GM23338 (cell line): ENCODE results near the gene MMP25. TPM values are rescaled to one million over a fixed set of nuclear protein-coding genes. Genes with fewer than 3 reads are reported as not detected.

Experiments
- ATAC-seq: fragments of 200-7000 bp; cut with Tn5 transposase; 3 replicates; pipeline ENCODE4 v1.9.1; 2020
- DNase-seq: peaks from one replicate; pipeline ENCODE4 v3.0.0-alpha.2; 2015; ENCODE audit warnings: low spot score
- H2AFZ ChIP-seq: fragments of 200-600 bp; sonication (generic); 2 replicates; pipeline ENCODE4 v1.8.0; 2016; ENCODE audit warnings: antibody characterized with exemption, mild to moderate bottlenecking, moderate library complexity
- H3F3A ChIP-seq: fragments of 200-600 bp; sonication (generic); replicated peaks from 2 replicates; pipeline ENCODE4 v1.8.0; 2017; ENCODE audit warnings: antibody characterized with exemption, mixed run types, low read depth
- H3K27ac ChIP-seq: fragments of 200-600 bp; sonication (generic); 2 replicates; pipeline ENCODE4 v1.6.1; 2016; ENCODE audit warnings: low read depth
- H3K27me3 ChIP-seq: fragments of 200-600 bp; sonication (generic); 2 replicates; pipeline ENCODE4 v1.8.0; 2016; ENCODE audit warnings: mild to moderate bottlenecking, mixed run types, moderate library complexity; ENCODE audit not compliant: insufficient read depth
- H3K36me3 ChIP-seq: fragments of 200-600 bp; sonication (generic); 2 replicates; pipeline ENCODE4 v1.8.0; 2016; ENCODE audit warnings: mild to moderate bottlenecking; ENCODE audit not compliant: insufficient read depth
- H3K4me1 ChIP-seq: fragments of 200-600 bp; sonication (generic); 2 replicates; pipeline ENCODE4 v1.8.0; 2016; ENCODE audit warnings: mild to moderate bottlenecking, moderate library complexity; ENCODE audit not compliant: insufficient read depth
- H3K4me2 ChIP-seq: fragments of 200-600 bp; sonication (generic); 2 replicates; pipeline ENCODE4 v1.7.1; 2017; ENCODE audit warnings: mixed run types
- H3K4me3 ChIP-seq: fragments of 200-600 bp; sonication (generic); 2 replicates; pipeline ENCODE4 v1.6.1; 2016; ENCODE audit warnings: mixed run types
- H3K79me2 ChIP-seq: fragments of 200-600 bp; sonication (generic); replicated peaks from 2 replicates; pipeline ENCODE4 v1.8.0; 2017; ENCODE audit warnings: mild to moderate bottlenecking; ENCODE audit not compliant: insufficient read depth
- H3K9me2 ChIP-seq: fragments of 200-600 bp; sonication (generic); 2 replicates; pipeline ENCODE4 v1.8.0; 2017; ENCODE audit not compliant: insufficient read depth
- H4K20me1 ChIP-seq: fragments of 200-600 bp; sonication (generic); replicated peaks from 2 replicates; pipeline ENCODE4 v1.8.0; 2017; ENCODE audit warnings: mild to moderate bottlenecking; ENCODE audit not compliant: insufficient read depth
- H3K27ac Mint-ChIP-seq: 2 replicates; pipeline ENCODE4 v1.8.0; 2020; ENCODE audit warnings: inconsistent platforms, mild to moderate bottlenecking, moderate library complexity, mixed read lengths
- H3K27me3 Mint-ChIP-seq: 3 replicates; pipeline ENCODE4 v1.8.0; 2022; ENCODE audit warnings: low read depth, mild to moderate bottlenecking, moderate library complexity, mixed read lengths, inconsistent platforms; ENCODE audit not compliant: insufficient read depth, poor library complexity
- H3K36me3 Mint-ChIP-seq: 3 replicates; pipeline ENCODE4 v1.8.0; 2021; ENCODE audit warnings: low read depth, mild to moderate bottlenecking, inconsistent platforms, moderate library complexity, mixed read lengths
- H3K4me1 Mint-ChIP-seq: 3 replicates; pipeline ENCODE4 v1.8.0; 2020; ENCODE audit warnings: mild to moderate bottlenecking, inconsistent platforms, mixed read lengths
- H3K4me3 Mint-ChIP-seq: 3 replicates; pipeline ENCODE4 v1.8.0; 2021; ENCODE audit warnings: moderate library complexity, mild to moderate bottlenecking, inconsistent platforms, mixed read lengths
- H3K9me3 Mint-ChIP-seq: 3 replicates; pipeline ENCODE4 v1.8.0; 2020; ENCODE audit warnings: moderate library complexity, mild to moderate bottlenecking, inconsistent platforms, mixed read lengths
- CTCF ChIP-seq, 2 experiments: fragments of 200-600 bp in 1 of 2; sonication (generic) in 1 of 2; conservative IDR thresholded peaks; 2 replicates each; pipeline versions ENCODE4 v1.5.1 to v1.6.1; 2016 to 2017; ENCODE audit warnings: antibody characterized with exemption in 2 of 2, low read depth in 2 of 2, mild to moderate bottlenecking in 2 of 2, moderate library complexity in 1 of 2
- ETS1 ChIP-seq: IDR thresholded peaks from 2 replicates; pipeline ENCODE4 v1.6.1; 2016; ENCODE audit warnings: antibody characterized with exemption
- POLR2AphosphoS5 ChIP-seq: IDR thresholded peaks from 2 replicates; pipeline ENCODE4 v1.6.1; 2016; ENCODE audit warnings: antibody characterized with exemption, low read depth
- STAT1 ChIP-seq: IDR thresholded peaks from one replicate; pipeline ENCODE4 v1.6.1; 2016; ENCODE audit warnings: antibody characterized with exemption; ENCODE audit not compliant: unreplicated experiment
- ZNF114 ChIP-seq: fragments of 250-450 bp; sonication (Bioruptor Pico); IDR thresholded peaks from 2 replicates; pipeline ENCODE4 v1.5.0; 2020; ENCODE audit warnings: mild to moderate bottlenecking, moderate library complexity
- ZNF331 ChIP-seq: fragments of 250-450 bp; sonication (Bioruptor Pico); IDR thresholded peaks from 2 replicates; pipeline ENCODE4 v1.5.0; 2020; ENCODE audit warnings: low read depth, mild to moderate bottlenecking, moderate library complexity
- ZNF462 ChIP-seq: fragments of 250-450 bp; sonication (Bioruptor Pico); IDR thresholded peaks from 2 replicates; pipeline ENCODE4 v1.5.0; 2020; ENCODE audit warnings: mild to moderate bottlenecking, moderate library complexity
- polyA plus RNA-seq: library from polyadenylated mRNA; unstranded; fragments of >200 nt; fragmentation: Nextera tagmentation; extraction: Ambion mirVana; gene quantifications from 2 replicates; pipeline ENCODE4 v1.2.1, GENCODE V29; 2016
- total RNA-seq: library from RNA; depleted of rRNA; stranded (reverse); fragments of >200 nt; shearing (Covaris generic); gene quantifications from 2 replicates; pipeline ENCODE4 v1.2.3, GENCODE V29; 2014

MMP25 gene
- total and polyA plus RNA-seq, 2 experiments from 2014 or later: 7.7 to 15.9 TPM

GRCh38 chr16:3023415-3023668, 23.0 kb upstream of the MMP25 start (continued):
- TF ChIP-seq ZNF462 (CRISPR knock-in tag) (no peak), POLR2AphosphoS5 (no peak), ZNF331 (CRISPR knock-in tag) (no peak)

- peaks cover 43% of the 10 kb centered on the region for H3K27me3 Mint-ChIP-seq
- peak within 1 kb of the TSS; percentile 99 for H3K27ac ChIP-seq
- TF ChIP-seq STAT1 (no peak), ETS1 (peak; percentile 99), ZNF114 (CRISPR knock-in tag) (no peak), POLR2AphosphoS5 (peak; percentile 86), CTCF (conservative IDR thresholded peaks at IDR 0.05; ENCODE audit: low read depth in 2 of 2) (no peak)
Measured at GRCh38 chr16:3023669-3024478, 22.5 kb upstream of the MMP25 start, which contains the start of the genes HCFC1R1 and THOC6. Gene HCFC1R1, minus strand, starts transcription at chr16:3023942. Its CDS starts 1 bp downstream, at chr16:3023941. Gene THOC6, plus strand, starts transcription at chr16:3024035. Its CDS starts 292 bp downstream, at chr16:3024327.

More at GRCh38 chr16:3023669-3024478, 22.5 kb upstream of the MMP25 start, which contains the start of the genes HCFC1R1 and THOC6:
- no peak within 1 kb of the TSS for H2AFZ ChIP-seq
- peaks cover 31% of the 10 kb centered on the region for H3K4me1 Mint-ChIP-seq
- H3K27me3 ChIP-seq: peaks cover 2% of the 10 kb centered on the region; the same call in 1 of the 2 replicates
- peaks cover 45% of the 10 kb centered on the region for H3K36me3 Mint-ChIP-seq
- no peaks in the 10 kb centered on the region; the same call in 1 of the 3 replicates for H3K9me3 Mint-ChIP-seq
- peaks cover 20% of the 10 kb centered on the region for H4K20me1 ChIP-seq
- peak within 1 kb of the TSS; percentile 98 for H3K27ac Mint-ChIP-seq
- peaks cover 37% of the 10 kb centered on the region for H3K4me1 ChIP-seq
- ATAC-seq (peak; percentile 41), DNase-seq (peak; percentile 100)
- peaks cover 17% of the 10 kb centered on the region; the same call in 1 of the 2 replicates for H3K79me2 ChIP-seq
- H3K9me2 ChIP-seq: no peaks in the 10 kb centered on the region
- H3F3A ChIP-seq: peaks cover 59% of the 10 kb centered on the region
- H3K36me3 ChIP-seq: no peaks in the 10 kb centered on the region
- peak within 1 kb of the TSS; percentile 97 for H3K4me2 ChIP-seq
- H3K4me3 ChIP-seq: peak within 1 kb of the TSS; percentile 85
- peak within 1 kb of the TSS; percentile 96 for H3K4me3 Mint-ChIP-seq
